HCEC 1CT (cell line): ENCODE measurements around the gene WWC1.
"Not testable (repeated sequence)": the region's sequence is repeated elsewhere in the genome, so short reads cannot be mapped to it uniquely, and the experiment has no call there.

Source experiments
- DNase-seq: peaks from one replicate; pipeline ENCODE4 v3.0.0-alpha.2; 2017

The WWC1 gene

DNA sequence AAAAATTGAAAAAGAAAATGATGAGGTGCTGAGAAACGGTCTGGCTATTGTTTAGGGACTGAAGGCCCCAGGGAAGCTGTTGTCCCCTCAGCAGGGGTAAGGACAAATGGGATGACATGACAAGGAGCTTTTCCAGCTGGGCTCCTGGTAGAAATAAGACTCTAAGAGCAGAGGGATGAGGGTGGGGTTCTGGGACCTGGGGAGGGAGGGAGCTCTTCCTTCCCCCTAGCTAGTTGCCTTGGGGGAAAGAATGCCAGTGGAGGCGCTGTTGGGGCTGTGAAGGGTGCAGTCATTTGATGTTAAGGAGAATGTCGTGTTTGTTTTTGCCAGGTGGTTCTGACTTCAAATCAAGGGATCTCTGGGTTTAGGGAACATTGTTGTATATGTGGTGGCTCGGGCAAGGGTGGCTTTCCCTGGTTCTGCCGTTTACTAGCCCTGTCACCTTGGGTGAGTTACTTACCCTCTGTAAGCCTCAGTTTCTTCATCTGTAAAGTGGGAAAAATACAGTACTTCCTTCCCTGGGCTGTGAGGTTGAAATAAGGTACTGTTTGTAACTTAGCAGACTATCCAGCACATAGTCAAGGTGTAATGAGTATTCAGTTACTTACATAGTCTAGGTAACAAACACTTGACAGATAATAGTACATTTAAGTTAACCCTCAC, 47.8 kb downstream of the WWC1 start:
- no peak for DNase-seq

DNA sequence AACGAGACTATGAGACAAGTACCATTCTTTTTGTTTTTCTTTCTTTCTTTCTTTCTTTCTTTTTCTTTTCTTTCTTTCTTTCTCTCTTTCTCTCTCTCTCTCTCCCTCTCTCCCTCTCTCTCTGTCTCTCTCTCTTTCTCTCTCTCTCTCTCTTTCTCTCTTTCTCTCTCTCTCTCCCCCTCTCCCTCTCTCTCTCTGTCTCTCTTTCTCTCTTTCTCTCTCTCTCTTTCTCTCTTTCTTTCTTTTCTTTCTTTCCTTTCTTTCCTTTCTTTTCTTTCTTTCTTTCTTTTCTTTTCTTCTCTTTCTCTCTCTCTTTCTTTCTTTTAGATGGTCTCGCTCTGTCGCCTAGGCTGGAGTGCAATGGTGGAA, 48.3 kb downstream of the WWC1 start:
- DNase-seq = not testable (repeated sequence)

DNA sequence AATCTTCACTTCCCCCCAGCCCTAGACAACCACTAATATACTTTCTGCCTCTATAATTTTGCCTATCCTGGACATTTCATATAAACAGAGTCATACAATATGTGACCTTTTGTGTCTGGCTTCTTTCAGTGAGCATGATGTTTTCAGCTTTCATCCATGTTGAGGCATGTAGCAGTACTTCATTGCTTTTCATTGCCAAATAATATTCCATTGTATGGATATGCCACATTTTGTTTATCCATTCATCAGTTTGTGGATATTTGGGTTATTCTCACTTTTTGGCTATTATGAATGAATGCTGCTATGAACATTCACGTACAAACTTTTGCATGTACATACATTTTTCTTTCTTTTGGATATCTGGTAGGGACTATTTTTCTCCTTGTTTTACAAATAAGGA, 49.0 kb downstream of the WWC1 start:
- DNase-seq = no peak

- DNase-seq = peak; percentile 52
Measured at GRCh38 chr5:168341178-168341577, 49.7 kb downstream of the WWC1 start.

GRCh38 chr5:168342151-168342825, 50.8 kb downstream of the WWC1 start:
- no peak for DNase-seq

DNA sequence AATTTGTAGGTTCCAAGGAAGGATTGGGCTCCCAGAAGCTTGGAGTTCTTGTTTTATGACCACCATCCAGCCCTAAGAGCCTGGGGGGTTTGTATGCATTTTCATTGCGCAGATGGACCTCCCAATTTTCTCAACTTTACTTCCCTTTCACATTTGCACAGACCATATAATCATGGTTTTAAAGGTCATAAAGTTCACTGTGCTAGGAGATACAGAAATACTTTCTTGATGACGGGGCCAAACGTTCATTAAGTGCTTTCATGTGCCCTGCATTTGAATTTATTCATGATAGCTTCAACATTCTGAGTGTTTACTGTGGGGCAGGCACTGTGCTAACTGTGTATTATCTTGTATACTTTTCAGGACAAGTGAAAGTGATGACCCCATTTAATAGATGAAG, 51.5 kb downstream of the WWC1 start:
- no peak for DNase-seq

DNA sequence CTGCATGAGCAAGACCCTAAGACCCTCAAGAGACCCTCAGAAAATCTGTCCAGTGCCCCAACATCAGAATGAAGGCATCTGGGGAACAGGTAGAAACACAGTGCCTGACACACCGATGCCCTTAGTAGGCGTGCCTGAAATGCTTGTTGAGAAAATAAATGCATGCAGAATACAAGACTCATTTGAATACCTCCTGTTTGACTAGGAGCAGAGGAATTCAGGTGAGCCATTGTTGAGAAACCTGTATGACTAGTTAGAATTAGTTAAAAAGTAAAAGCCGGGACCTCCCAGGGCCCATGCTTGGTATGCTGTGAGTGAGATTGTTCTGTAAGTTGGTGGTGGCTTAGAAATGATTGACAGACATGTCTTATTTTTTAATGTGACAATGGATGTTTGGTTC, 55.0 kb downstream of the WWC1 start:
- DNase-seq = no peak

DNA sequence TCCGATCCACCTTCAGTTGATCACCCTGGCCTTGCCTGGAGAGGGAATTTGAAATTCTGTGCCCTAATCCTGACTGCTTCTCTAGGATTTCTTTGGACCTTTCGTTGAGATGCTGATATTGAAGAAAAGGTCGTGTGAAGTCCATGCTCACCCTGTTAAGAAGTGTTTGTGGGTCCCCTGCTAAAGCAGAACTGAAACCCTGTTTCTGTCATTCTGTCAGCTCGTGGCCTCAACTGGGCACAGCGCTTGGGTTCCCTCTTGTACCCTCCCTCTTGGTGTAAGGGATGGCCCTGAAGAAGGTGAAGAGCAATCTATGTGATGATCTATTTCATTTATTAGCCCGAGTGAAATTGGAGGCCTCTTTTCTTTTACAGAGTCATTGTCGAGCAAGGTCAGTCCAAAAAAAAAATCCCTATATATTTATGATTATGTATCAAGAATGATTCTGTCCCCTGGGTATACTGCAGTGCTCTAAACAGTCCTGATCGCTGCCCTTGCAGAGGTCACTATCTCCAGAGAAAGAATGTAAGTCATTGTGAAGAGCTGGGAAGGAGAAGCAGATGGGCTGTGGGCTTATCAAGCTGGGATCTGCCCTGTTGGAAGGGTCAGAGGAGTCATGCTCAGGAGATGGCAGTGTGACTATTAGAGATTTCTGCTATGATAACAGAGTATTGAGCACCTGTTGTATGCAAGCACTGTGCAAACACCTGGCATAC, 56.1 kb downstream of the WWC1 start:
- DNase-seq = no peak

GRCh38 chr5:168348084-168348414, 56.6 kb downstream of the WWC1 start:
- no peak for DNase-seq

GRCh38 chr5:168350315-168350714, 58.9 kb downstream of the WWC1 start:
- no peak for DNase-seq

DNA sequence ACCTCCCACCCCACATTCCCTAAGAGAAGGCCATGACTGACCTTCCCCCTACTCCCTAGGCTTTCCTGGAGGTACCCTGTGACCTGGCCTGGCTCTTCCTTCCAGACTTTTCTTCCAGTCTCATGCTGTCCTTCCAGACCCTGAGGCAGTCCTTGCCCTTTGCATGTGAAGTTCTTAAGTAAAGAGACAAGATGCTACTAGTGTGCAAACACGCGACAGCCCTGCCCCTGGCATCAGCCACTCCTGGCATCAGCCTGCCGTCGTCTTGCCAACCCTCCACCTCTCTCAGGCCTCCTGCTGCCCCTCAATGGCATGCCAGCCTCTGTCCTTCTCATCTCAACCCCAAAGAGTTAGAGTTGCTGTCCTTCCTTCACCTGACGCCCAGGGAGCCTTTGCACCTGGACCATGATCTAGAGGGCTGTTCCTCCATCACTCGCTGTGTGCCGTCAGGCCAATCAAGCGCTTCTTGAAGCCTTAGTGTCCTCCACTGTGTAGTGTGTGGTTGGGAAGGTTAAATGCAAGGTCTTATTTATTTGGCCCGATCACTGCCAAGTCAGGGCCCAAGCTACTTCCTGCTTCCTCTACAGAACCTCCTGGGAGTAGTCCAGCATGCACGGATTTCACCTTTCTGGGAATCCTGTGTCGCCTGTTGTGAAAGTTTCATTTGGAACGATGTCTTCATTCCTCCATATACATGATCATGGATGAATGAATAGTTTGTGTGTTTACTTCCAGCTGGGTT, 61.9 kb downstream of the WWC1 start:
- no peak for DNase-seq

GRCh38 chr5:168354397-168354796, 63.0 kb downstream of the WWC1 start:
- no peak for DNase-seq

GRCh38 chr5:168356171-168356570, 64.7 kb downstream of the WWC1 start:
- no peak for DNase-seq

DNA sequence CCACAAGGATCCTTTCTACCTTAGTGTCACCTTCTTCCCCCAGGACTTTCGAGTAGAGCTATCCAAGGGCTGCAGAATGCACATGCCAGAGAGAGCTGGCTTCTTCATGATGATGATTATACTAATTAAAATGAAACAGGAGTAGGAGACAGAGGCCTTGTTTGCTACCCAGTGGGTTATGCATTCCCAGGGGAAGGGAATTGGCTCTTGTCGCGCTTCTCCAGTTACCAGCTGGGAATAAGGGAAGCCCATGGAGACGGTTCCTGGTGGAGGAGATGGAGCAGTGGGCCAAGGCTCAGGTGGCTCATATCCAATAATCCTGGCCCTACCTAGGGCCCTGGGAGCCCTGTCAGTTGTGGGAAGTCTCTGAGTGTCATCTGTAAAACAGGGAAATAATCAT, 65.1 kb downstream of the WWC1 start:
- DNase-seq = no peak

GRCh38 chr5:168357876-168358275, 66.4 kb downstream of the WWC1 start:
- DNase-seq = no peak

- DNase-seq = no peak
Measured at GRCh38 chr5:168359820-168360460, 68.5 kb downstream of the WWC1 start.

DNA sequence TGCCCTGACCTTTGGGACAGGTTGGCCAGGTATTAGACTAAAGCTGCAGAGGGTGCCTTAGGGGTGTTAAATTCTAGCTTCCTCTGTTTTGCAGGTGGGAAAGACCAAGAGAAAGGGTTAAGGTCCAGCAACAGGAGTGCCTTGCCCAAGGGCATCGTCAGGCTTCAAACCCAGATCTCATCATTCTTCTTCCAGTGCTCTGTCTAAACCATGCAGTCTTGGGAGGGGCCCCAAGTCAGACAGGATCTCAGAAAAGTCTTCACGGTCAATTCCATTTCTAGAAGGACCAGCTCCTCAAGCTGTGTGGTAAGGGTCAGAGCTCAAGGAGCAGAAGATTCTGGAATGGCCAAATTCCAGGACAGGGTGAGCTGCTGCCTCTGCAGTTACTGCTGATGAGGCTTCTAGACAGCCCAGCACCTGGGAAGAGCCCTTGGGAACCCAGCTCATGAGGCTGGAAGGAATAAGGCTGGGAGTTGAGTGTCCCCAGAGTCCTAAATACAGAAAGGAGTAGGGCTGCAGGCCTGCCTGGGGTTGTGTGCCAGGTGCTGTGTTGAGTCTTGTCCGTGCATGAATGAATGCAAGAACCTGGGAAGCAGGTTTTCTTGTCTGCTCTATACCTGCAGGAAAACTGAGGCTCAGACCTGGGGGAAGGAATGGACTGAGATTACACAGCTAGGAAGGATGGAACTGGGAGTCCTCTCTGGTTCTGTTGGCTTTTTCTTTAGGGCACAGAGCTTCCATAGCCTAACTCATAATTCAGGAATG, 69.3 kb downstream of the WWC1 start:
- DNase-seq = no peak

DNA sequence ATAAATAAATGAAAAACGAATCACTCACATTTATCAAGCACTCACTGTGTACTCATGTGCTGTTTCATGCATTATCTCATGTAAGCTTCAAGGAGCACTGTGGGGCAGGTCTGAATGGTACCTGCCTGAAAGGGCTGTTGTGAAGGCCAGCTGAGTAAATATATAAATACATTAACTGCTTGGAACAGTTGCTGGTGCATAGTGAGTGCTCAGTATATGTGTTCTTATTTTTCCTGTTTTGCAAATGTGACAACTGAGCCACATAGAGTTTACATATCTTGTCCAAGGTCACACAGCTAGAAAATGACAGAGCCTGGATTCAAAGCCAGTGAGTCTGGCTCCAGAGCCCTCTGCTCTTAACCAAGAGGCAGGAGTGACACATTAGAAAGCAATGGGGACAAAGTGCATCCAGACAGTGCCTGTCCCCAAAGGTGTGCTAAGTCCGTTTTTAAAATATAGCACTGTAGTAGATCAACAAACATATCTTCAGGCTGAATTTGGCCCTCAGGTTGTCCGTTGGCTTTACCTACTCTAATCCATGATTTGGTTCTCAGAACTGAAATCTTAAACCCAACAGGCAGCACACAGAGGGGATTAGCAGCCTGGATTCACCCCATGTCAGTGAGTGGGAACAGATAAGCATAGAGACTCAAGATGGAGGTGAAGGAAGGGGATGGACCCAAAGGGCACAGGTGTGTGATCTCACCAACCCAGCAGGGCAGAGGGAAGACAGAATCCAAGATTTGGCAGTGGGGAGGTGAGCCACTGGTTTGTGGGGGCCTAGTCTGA, 70.8 kb downstream of the WWC1 start:
- no peak for DNase-seq

GRCh38 chr5:168364151-168364661, 72.8 kb downstream of the WWC1 start:
- DNase-seq = peak; percentile 66

DNA sequence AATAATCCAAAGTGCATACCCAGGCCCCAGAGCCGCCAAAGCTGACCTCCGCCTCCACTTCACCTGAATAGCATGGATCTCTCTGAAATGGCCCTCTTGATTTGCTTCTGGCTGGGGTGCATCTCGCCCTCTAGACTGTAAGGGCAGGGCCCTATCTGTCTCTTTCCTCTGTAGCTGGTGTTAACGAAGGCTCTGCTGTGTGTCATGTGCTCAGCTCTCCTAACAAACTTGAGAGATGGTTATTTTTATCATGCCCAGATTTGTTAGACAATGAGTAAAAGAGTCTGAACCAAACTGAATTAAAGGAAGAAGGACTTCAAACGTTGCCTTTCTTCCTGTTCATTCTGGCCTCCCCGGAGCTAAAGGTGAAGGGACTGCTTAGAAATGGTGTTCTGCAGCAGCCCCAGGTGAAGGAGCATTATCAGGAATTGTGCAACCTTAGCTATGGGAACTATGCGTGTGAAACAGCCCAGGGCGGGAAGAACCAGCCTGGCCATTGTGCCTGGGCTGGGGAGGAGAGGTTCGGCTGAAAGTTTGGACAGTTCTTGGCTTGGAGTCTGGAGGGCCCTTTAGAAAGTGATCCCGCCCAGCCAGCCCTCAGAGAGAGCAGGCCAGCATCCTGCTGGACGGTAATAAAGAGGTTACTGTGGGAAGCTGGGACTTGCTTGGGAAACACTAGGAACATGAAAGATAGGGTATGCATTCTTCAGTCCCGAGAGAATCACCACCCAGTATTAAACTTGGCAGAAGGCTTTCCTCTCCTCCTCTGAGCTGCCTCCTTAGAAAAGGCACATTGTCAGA, 73.5 kb downstream of the WWC1 start:
- DNase-seq = peak; percentile 7
